Esophagus (tissue), 2 donors: ENCODE results near the gene KCNQ2. TPM values are rescaled to one million over a fixed set of nuclear protein-coding genes. Genes with fewer than 3 reads are reported as not detected.

Experiments used
- H3K27ac ChIP-seq, 2 donors: one replicate each; pipeline ENCODE4 v1.5.1; 2013; ENCODE audit warnings: low read depth in 2 of 2, mild to moderate bottlenecking in 2 of 2, inconsistent platforms in 1 of 2, low read length in 1 of 2, moderate library complexity in 1 of 2
- H3K27me3 ChIP-seq, 2 donors: one replicate each; pipeline ENCODE4 v1.6.1; 2013; ENCODE audit warnings: low read length in 2 of 2, control low read depth in 1 of 2, mild to moderate bottlenecking in 1 of 2; ENCODE audit not compliant: insufficient read depth in 2 of 2, control insufficient read depth in 1 of 2
- H3K36me3 ChIP-seq, 2 donors: one replicate each; pipeline ENCODE4 v1.6.1; 2013; ENCODE audit warnings: low read length in 1 of 2; ENCODE audit not compliant: control insufficient read depth in 2 of 2, insufficient read depth in 2 of 2
- H3K4me1 ChIP-seq, 2 donors: one replicate each; pipeline ENCODE4 v1.6.1; 2013; ENCODE audit warnings: low read length in 1 of 2; ENCODE audit not compliant: control insufficient read depth in 2 of 2, insufficient read depth in 2 of 2
- H3K4me3 ChIP-seq, 2 donors: one replicate each; pipeline ENCODE4 v1.5.1; 2013; ENCODE audit warnings: low read length in 2 of 2, mild to moderate bottlenecking in 2 of 2, low read depth in 1 of 2, moderate library complexity in 1 of 2
- H3K9me3 ChIP-seq, 2 donors: one replicate each; pipeline ENCODE4 v1.6.1; 2013; ENCODE audit warnings: mild to moderate bottlenecking in 2 of 2, low read depth in 1 of 2, low read length in 1 of 2, moderate library complexity in 1 of 2; ENCODE audit not compliant: control insufficient read depth in 2 of 2, insufficient read depth in 1 of 2
- WGBS, 2 donors: extraction: QIAGEN DNeasy Blood & Tissue Kit; methylation state at CpG; one replicate each; pipeline ENCODE4 v1.1.7; 2013; 5-methylcytosine and 5-hydroxymethylcytosine counted together
- polyA plus RNA-seq, 2 donors: library from polyadenylated mRNA; stranded (reverse); fragments of 200-250 nt; gene quantifications; one replicate each; pipeline ENCODE4 v1.2.3, GENCODE V29; 2013
- donor health status: healthy with polysubstance abuse.
- donor health status: Bipolar disorder and iron deficiency.

The KCNQ2 gene
- polyA plus RNA-seq = under 1 TPM; 0.01 to 0.06 TPM

DNA sequence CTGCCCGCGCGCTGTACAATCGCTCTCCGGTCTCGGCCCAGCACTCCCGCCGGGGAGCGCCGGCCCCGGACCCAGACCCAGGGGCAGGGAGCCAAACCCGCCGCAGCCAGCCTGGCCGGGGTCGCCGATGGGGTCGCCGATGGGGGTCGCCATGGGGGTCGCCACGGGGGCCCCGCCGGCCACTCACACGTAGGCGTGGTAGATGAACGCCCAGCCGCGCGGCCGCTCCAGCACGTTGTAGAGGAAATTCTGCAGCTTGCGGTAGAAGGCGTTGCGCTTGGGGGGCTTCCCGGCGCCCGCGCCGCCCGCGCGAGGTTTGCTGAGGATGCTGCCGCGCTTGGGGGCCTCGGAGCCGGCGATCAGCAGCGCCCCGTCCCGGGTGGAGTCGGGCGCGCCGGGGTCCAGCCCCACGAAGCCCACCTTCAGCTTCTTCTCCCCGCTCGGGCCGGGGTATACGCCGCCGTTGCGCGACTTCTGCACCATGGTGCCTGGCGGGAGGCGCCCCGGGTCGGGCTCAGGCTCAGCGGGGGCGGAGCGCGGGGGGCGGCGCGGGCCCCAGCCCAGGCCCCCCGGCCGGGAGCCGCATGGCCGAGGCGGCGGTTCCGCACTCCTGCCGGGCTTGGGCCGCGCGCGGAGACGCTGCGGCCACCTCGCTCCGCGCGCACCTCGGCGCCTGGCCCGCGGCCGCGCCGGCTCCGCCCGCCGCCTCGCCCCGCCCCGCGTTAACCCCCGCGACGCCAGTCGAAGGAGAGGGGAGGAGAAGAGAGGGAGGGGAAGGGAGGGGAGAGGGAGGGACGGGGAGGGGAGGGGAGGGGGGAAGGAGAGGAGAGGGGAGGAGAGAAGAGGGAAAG, at the start of gene KCNQ2:
KCNQ2 (minus strand) TSS at position 675 of the 851 bp plus-strand sequence; CDS start at position 483, 192 bp downstream.
- H3K27ac ChIP-seq = no peak within 1 kb of the TSS
- peak within 1 kb of the TSS in 1 of 2 donors; percentile 5 for H3K4me3 ChIP-seq
- H3K4me1 ChIP-seq = peaks cover 7 to 10% of the 10 kb centered on the region in 2 donors
- H3K36me3 ChIP-seq = no peaks in the 10 kb centered on the region
- no peaks in the 10 kb centered on the region for H3K9me3 ChIP-seq
- H3K27me3 ChIP-seq = peaks cover 6 to 26% of the 10 kb centered on the region in 2 donors
- 1 to 2% methylated on average over 59 to 110 of the region's 111 CpGs for WGBS, 2 donors

DNA sequence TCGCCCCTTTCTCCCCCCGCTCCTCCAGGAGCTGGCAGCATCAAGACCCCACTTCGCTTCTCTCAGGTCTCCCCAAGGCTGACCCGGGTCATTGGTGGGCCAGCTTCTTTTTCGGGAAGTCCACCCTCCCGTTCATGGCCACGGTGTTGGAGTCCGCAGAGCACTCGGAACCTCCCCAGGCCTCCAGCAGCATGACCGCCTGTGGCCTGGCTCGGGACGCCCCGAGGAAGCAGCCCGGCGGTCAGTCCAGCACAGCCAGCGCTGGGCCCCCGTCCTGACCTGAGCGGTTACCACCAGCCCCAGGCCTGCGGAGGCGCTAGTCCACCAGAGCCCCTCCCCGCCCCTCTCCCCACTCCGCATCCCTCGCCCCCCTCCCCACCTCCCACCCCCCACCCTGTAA, 49.1 kb upstream of the KCNQ2 start:
- H3K27ac ChIP-seq = peak overlapping the region; percentile 93 to 99
- WGBS, 2 donors = 26 to 41% methylated on average over 21 to 23 of the region's 23 CpGs
- no peaks in the 10 kb centered on the region for H3K27me3 ChIP-seq
- peaks cover 0 to 19% of the 10 kb centered on the region in 2 donors for H3K36me3 ChIP-seq
- peaks cover 0 to 6% of the 10 kb centered on the region in 2 donors for H3K9me3 ChIP-seq
- peaks cover 0 to 17% of the 10 kb centered on the region in 2 donors for H3K4me1 ChIP-seq
- peak overlapping the region; percentile 75 to 97 for H3K4me3 ChIP-seq

- Histone ChIP-seq H3K9me3 (peaks cover 0 to 6% of the 10 kb centered on the region in 2 donors), H3K27me3 (no peaks in the 10 kb centered on the region), H3K27ac (peak overlapping the region; percentile 93 to 99), H3K4me1 (peaks cover 0 to 17% of the 10 kb centered on the region in 2 donors), H3K4me3 (peak overlapping the region; percentile 75 to 97), H3K36me3 (peaks cover 0 to 19% of the 10 kb centered on the region in 2 donors)
- 0 to 1% methylated on average over 54 to 68 of the region's 68 CpGs for WGBS, 2 donors
These were observed 48.6 kb upstream of the KCNQ2 start for GRCh38 chr20:63520934-63521601.

DNA sequence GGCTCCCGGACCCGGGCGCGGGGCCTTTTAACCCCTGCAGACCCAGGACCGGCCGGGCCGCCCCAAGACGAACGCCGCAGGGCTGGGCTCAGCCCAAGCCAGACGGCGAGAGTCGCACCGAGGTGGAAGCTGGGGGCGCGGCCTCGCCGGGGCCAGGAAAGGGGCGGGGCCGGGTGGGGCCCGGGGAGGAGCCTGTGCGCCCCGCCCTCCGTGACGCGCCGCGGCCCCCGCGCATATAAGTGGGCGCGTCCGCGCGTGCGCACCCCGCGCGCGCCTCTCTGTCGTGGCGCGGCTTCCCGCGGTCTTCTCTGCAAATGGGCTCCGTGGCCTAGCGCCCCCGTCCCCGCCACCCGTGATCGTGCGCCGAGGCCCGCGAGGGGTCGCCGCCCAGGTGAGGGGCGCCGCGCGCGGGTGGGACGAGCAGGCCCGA, 48.1 kb upstream of the KCNQ2 start, which contains the start of gene PPDPF:
PPDPF (plus strand) TSS at position 262 of the 430 bp plus-strand sequence. CDS start 544 bp downstream, outside the sequence.
- peaks cover 0 to 19% of the 10 kb centered on the region in 2 donors for H3K36me3 ChIP-seq
- H3K27ac ChIP-seq = peak within 1 kb of the TSS; percentile 93 to 99
- H3K4me1 ChIP-seq = peaks cover 0 to 17% of the 10 kb centered on the region in 2 donors
- H3K9me3 ChIP-seq = peaks cover 0 to 6% of the 10 kb centered on the region in 2 donors
- peak within 1 kb of the TSS; percentile 75 to 97 for H3K4me3 ChIP-seq
- no peaks in the 10 kb centered on the region for H3K27me3 ChIP-seq
- WGBS, 2 donors = 1% methylated on average over 30 to 64 of the region's 64 CpGs

- Histone ChIP-seq H3K27ac (peak overlapping the region; percentile 81 to 85), H3K27me3 (no peaks in the 10 kb centered on the region), H3K4me3 (peak overlapping the region; percentile 75 to 97), H3K4me1 (peaks cover 0 to 17% of the 10 kb centered on the region in 2 donors), H3K36me3 (peaks cover 0 to 19% of the 10 kb centered on the region in 2 donors), H3K9me3 (peaks cover 0 to 6% of the 10 kb centered on the region in 2 donors)
- 1 to 2% methylated on average over 66 to 72 of the region's 72 CpGs for WGBS, 2 donors
These were observed 47.4 kb upstream of the KCNQ2 start for GRCh38 chr20:63519668-63520503.

- H3K9me3 ChIP-seq = peaks cover 0 to 6% of the 10 kb centered on the region in 2 donors
- H3K27ac ChIP-seq = no peak overlapping the region
- 75 to 76% methylated on average over 32 of the region's 32 CpGs for WGBS, 2 donors
- peak overlapping the region; percentile 75 to 97 for H3K4me3 ChIP-seq
- H3K4me1 ChIP-seq = peaks cover 0 to 17% of the 10 kb centered on the region in 2 donors
- no peaks in the 10 kb centered on the region for H3K27me3 ChIP-seq
- H3K36me3 ChIP-seq = peaks cover 0 to 19% of the 10 kb centered on the region in 2 donors
These were observed 46.7 kb upstream of the KCNQ2 start for GRCh38 chr20:63518946-63519667.

DNA sequence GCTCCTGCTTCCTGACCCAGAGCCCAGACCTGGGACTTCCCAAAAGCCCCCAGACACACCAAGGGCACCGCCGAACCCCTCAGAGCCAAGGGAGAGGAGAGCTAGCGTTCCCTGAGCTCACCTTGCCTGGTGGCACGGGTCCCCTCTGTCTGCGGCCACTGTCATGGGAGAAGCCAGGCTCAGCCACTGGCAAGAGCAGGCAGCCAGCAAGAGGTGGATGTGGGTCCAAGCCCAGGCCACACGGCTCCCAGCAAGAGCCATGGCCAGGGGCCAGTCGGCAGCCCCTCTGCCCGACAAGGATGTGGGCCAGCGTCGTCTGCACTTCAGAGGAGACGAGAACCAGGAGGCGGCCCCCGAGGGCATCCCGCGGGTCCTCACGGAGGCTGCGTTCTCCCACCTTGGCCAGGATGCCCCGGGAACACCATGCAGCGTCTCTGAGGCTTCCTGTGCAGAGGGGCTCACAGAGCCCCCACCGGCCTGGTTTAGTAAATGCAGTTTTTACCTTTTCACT, 46.0 kb upstream of the KCNQ2 start:
- H3K4me1 ChIP-seq = peaks cover 0 to 16% of the 10 kb centered on the region in 2 donors
- 84 to 88% methylated on average over 20 of the region's 20 CpGs for WGBS, 2 donors
- peaks cover 0 to 4% of the 10 kb centered on the region in 2 donors for H3K9me3 ChIP-seq
- no peak overlapping the region for H3K4me3 ChIP-seq
- H3K36me3 ChIP-seq = peaks cover 0 to 18% of the 10 kb centered on the region in 2 donors
- H3K27ac ChIP-seq = no peak overlapping the region
- no peaks in the 10 kb centered on the region for H3K27me3 ChIP-seq

- Histone ChIP-seq H3K4me3 (no peak overlapping the region), H3K36me3 (peaks cover 0 to 11% of the 10 kb centered on the region in 2 donors), H3K4me1 (peaks cover 0 to 11% of the 10 kb centered on the region in 2 donors), H3K27ac (no peak overlapping the region), H3K9me3 (no peaks in the 10 kb centered on the region), H3K27me3 (no peaks in the 10 kb centered on the region)
- WGBS, 2 donors = 90 to 93% methylated on average over 32 of the region's 32 CpGs
These were observed 45.2 kb upstream of the KCNQ2 start for GRCh38 chr20:63517376-63518309.
